ENCODE results near the gene CEP57.

DNA sequence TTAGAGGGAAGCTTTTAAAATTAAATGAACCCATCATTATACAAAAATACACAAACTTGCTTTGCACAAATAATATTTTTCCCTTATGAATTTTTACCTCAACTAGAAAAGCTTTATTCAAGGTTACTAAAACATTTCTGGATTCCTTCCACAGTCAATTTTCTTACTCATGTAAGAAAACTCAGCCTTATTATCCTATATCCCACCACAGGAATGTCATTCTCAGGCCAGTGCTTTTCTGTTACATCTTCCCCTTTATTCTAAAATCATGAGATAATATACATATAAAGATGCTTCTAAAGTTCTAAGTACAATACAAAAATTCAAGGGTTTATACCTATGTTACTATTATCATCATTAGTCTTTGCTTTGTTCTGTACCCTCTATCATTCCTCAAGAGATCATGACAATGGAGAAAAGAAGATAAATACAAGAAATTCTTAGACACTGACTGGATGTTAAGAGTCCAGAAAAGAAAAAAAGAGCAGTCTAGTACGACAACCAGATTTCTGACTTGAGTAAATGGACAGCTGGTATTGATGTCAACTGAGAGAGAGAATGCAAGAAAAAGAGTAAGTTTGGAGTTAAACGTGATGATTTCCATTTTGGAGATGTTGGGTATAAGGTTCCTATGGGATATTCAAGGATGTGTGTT, 73.3 kb downstream of the CEP57 start:
- TF ChIP-seq, protein P1, sequence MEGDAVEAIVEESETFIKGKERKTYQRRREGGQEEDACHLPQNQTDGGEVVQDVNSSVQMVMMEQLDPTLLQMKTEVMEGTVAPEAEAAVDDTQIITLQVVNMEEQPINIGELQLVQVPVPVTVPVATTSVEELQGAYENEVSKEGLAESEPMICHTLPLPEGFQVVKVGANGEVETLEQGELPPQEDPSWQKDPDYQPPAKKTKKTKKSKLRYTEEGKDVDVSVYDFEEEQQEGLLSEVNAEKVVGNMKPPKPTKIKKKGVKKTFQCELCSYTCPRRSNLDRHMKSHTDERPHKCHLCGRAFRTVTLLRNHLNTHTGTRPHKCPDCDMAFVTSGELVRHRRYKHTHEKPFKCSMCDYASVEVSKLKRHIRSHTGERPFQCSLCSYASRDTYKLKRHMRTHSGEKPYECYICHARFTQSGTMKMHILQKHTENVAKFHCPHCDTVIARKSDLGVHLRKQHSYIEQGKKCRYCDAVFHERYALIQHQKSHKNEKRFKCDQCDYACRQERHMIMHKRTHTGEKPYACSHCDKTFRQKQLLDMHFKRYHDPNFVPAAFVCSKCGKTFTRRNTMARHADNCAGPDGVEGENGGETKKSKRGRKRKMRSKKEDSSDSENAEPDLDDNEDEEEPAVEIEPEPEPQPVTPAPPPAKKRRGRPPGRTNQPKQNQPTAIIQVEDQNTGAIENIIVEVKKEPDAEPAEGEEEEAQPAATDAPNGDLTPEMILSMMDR (IDR thresholded peaks at IDR 0.05; ENCODE audit: insufficient read depth, low read length, poor library complexity, severe bottlenecking) = no peak
- TF ChIP-seq EZH2phosphoT487 (conservative IDR thresholded peaks at IDR 0.05; ENCODE audit: low read length) = no peak
